Esophagus squamous epithelium (tissue), 4 donors: Measurements from ENCODE around the gene DNAJC12.

Experiments
- POLR2A ChIP-seq, 4 donors: fragments of 450-650 bp; IDR thresholded peaks; one replicate each; pipeline ENCODE4 v1.6.1; 2017; ENCODE audit warnings: antibody characterized with exemption in 4 of 4, mild to moderate bottlenecking in 4 of 4, moderate library complexity in 3 of 4
- TF ChIP-seq, protein P1 (sequence below), 6 experiments: fragments of 450-650 bp in 4 of 6; fragments of 200-600 bp in 2 of 6; sonication (generic) in 2 of 6; IDR thresholded peaks; one replicate each; pipeline ENCODE4 v1.5.1; 2016 to 2019; ENCODE audit warnings: antibody characterized with exemption in 6 of 6, mild to moderate bottlenecking in 4 of 6, moderate library complexity in 4 of 6

DNA sequence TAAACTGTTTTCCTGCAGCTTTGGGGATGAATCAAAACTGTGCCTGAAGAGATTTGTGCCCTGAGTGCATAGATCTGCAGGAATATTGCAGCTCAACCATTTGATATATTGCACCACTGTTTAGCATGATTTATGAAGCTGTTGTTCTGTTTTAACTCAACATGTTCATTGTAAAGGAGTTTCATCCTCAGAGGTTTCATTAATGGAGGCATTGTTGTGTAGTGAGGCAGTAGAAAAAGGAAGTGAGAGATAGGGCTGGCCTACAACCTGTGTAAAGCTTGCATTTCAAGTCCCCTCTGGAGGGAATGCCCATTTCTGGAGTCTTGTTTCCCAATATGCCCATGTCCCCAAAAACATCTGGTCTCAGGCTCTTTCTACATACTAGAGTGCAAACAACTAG lies 67.5 kb downstream of the DNAJC12 start:
- TF ChIP-seq, protein P1, sequence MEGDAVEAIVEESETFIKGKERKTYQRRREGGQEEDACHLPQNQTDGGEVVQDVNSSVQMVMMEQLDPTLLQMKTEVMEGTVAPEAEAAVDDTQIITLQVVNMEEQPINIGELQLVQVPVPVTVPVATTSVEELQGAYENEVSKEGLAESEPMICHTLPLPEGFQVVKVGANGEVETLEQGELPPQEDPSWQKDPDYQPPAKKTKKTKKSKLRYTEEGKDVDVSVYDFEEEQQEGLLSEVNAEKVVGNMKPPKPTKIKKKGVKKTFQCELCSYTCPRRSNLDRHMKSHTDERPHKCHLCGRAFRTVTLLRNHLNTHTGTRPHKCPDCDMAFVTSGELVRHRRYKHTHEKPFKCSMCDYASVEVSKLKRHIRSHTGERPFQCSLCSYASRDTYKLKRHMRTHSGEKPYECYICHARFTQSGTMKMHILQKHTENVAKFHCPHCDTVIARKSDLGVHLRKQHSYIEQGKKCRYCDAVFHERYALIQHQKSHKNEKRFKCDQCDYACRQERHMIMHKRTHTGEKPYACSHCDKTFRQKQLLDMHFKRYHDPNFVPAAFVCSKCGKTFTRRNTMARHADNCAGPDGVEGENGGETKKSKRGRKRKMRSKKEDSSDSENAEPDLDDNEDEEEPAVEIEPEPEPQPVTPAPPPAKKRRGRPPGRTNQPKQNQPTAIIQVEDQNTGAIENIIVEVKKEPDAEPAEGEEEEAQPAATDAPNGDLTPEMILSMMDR (IDR thresholded peaks at IDR 0.05): no peak
- TF ChIP-seq POLR2A (IDR thresholded peaks at IDR 0.05): no peak
